Glutamatergic neuron (in vitro differentiated cells): Measurements from ENCODE around the gene TTLL6. TPM values are rescaled to one million over a fixed set of nuclear protein-coding genes. Genes with fewer than 3 reads are reported as not detected.

Experiments used
- DNase-seq: peaks from one replicate; pipeline ENCODE4 v3.0.0; 2022
- H3K27ac Mint-ChIP-seq: one replicate; pipeline ENCODE4 v1.8.0; 2020; ENCODE audit warnings: mild to moderate bottlenecking, mixed read lengths, inconsistent platforms; ENCODE audit not compliant: unreplicated experiment
- H3K27me3 Mint-ChIP-seq: one replicate; pipeline ENCODE4 v1.8.0; 2020; ENCODE audit warnings: mild to moderate bottlenecking, moderate library complexity, mixed read lengths, inconsistent platforms; ENCODE audit not compliant: unreplicated experiment
- H3K36me3 Mint-ChIP-seq: one replicate; pipeline ENCODE4 v1.8.0; 2020; ENCODE audit warnings: mild to moderate bottlenecking, mixed read lengths, inconsistent platforms; ENCODE audit not compliant: unreplicated experiment
- H3K4me1 Mint-ChIP-seq: one replicate; pipeline ENCODE4 v1.8.0; 2020; ENCODE audit warnings: mild to moderate bottlenecking, low read depth, mixed read lengths, inconsistent platforms; ENCODE audit not compliant: unreplicated experiment
- H3K4me3 Mint-ChIP-seq: one replicate; pipeline ENCODE4 v1.8.0; 2020; ENCODE audit warnings: mild to moderate bottlenecking, mixed read lengths, inconsistent platforms; ENCODE audit not compliant: unreplicated experiment
- H3K9me3 Mint-ChIP-seq: one replicate; pipeline ENCODE4 v1.8.0; 2020; ENCODE audit warnings: mild to moderate bottlenecking, moderate library complexity, mixed read lengths, inconsistent platforms; ENCODE audit not compliant: unreplicated experiment
- CTCF ChIP-seq: fragments of 200-600 bp; sonication (generic); IDR thresholded peaks from one replicate; pipeline ENCODE4 v1.5.0; 2021; ENCODE audit not compliant: partially characterized antibody, unreplicated experiment
- total RNA-seq: library from RNA; stranded (reverse); fragmentation: NEBNext Ultra II Directional; extraction: Animal tissue kit (Norgen Biotek cat#: 25700); gene quantifications from one replicate; pipeline ENCODE4 v1.2.1, GENCODE V29; 2021; ENCODE audit not compliant: unreplicated experiment

The TTLL6 gene
- total RNA-seq, 1 donor from 2014 or later: 35.4 TPM

GRCh38 chr17:48761114-48761513 lies 55.9 kb downstream of the TTLL6 start:
- no peak overlapping the region for H3K4me3 Mint-ChIP-seq
- DNase-seq: no peak
- no peak for TF ChIP-seq CTCF
- peaks cover 9% of the 10 kb centered on the region for H3K36me3 Mint-ChIP-seq
- H3K27me3 Mint-ChIP-seq: peaks cover 15% of the 10 kb centered on the region
- H3K4me1 Mint-ChIP-seq: no peaks in the 10 kb centered on the region
- peaks cover 3% of the 10 kb centered on the region for H3K9me3 Mint-ChIP-seq
- H3K27ac Mint-ChIP-seq: no peak overlapping the region

GRCh38 chr17:48760411-48760810 lies 56.6 kb downstream of the TTLL6 start:
- Mint-ChIP-seq H3K9me3 (peaks cover 3% of the 10 kb centered on the region), H3K36me3 (peaks cover 9% of the 10 kb centered on the region), H3K27ac (no peak overlapping the region), H3K4me1 (no peaks in the 10 kb centered on the region), H3K4me3 (no peak overlapping the region), H3K27me3 (peaks cover 15% of the 10 kb centered on the region)
- no peak for DNase-seq
- TF ChIP-seq CTCF: no peak

- no peak for DNase-seq
- no peak overlapping the region for H3K27ac Mint-ChIP-seq
- peaks cover 9% of the 10 kb centered on the region for H3K36me3 Mint-ChIP-seq
- TF ChIP-seq CTCF: no peak
- H3K27me3 Mint-ChIP-seq: peaks cover 17% of the 10 kb centered on the region
- no peak overlapping the region for H3K4me3 Mint-ChIP-seq
- H3K4me1 Mint-ChIP-seq: no peaks in the 10 kb centered on the region
- peaks cover 3% of the 10 kb centered on the region for H3K9me3 Mint-ChIP-seq
Measured at GRCh38 chr17:48759288-48759687, 57.7 kb downstream of the TTLL6 start.

- H3K36me3 Mint-ChIP-seq: peaks cover 2% of the 10 kb centered on the region
Measured at GRCh38 chr17:48757524-48757961, 59.5 kb downstream of the TTLL6 start.

GRCh38 chr17:48756830-48757251 lies 60.2 kb downstream of the TTLL6 start:
- TF ChIP-seq CTCF: no peak
- no peak overlapping the region for H3K4me3 Mint-ChIP-seq
- H3K9me3 Mint-ChIP-seq: peaks cover 10% of the 10 kb centered on the region
- no peak overlapping the region for H3K27ac Mint-ChIP-seq
- H3K27me3 Mint-ChIP-seq: peaks cover 33% of the 10 kb centered on the region
- H3K36me3 Mint-ChIP-seq: no peaks in the 10 kb centered on the region
- H3K4me1 Mint-ChIP-seq: peaks cover 2% of the 10 kb centered on the region
- DNase-seq: no peak

More at GRCh38 chr17:48757524-48757961, 59.5 kb downstream of the TTLL6 start:
- no peak overlapping the region for H3K4me3 Mint-ChIP-seq
- peaks cover 28% of the 10 kb centered on the region for H3K27me3 Mint-ChIP-seq
- peaks cover 8% of the 10 kb centered on the region for H3K9me3 Mint-ChIP-seq
- no peak overlapping the region for H3K27ac Mint-ChIP-seq
- H3K4me1 Mint-ChIP-seq: no peaks in the 10 kb centered on the region
- DNase-seq: no peak
- no peak for TF ChIP-seq CTCF
